Suprapubic skin (tissue), 4 donors: Measurements from ENCODE around the gene CPHXL2.

Source experiments
- CTCF ChIP-seq, 2 donors: fragments of 200-600 bp in 1 of 2; fragments of 450-650 bp in 1 of 2; sonication (generic) in 1 of 2; IDR thresholded peaks; one replicate each; pipeline ENCODE4 v1.5.1; 2016 to 2019; ENCODE audit warnings: antibody characterized with exemption in 2 of 2, mild to moderate bottlenecking in 1 of 2, moderate library complexity in 1 of 2
- EP300 ChIP-seq: sonication (generic); formaldehyde crosslinking; IDR thresholded peaks from one replicate; pipeline ENCODE4 v1.6.1; 2017; ENCODE audit warnings: antibody characterized with exemption
- POLR2AphosphoS5 ChIP-seq, 3 donors: sonication (generic); formaldehyde crosslinking; IDR thresholded peaks; one replicate each; pipeline ENCODE4 v1.6.1; 2017; ENCODE audit warnings: antibody characterized with exemption in 3 of 3

DNA sequence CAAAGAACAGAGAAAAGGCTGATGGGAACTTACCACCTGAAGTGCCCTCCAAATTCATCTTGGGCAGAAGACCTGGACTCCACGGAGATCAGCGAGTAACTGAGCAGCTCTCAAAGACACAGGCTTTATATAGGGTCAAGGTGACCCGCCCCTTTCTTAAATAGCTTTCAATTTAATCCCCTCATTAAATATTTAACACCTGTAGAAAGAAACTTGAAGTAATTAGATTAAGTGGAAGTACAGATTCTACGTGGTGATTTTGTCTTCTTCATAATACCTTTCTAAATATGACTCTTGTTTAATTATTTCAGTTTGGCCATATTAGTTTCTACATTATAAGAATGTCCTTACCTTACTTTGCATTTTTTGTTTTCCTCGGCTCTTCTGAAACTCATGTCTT is 24.6 kb upstream of the CPHXL2 start, which contains the start of gene DUXB:
- TF ChIP-seq CTCF (IDR thresholded peaks at IDR 0.05) (no peak), POLR2AphosphoS5 (IDR thresholded peaks at IDR 0.05) (no peak), EP300 (no peak)
